Amniotic stem cell (primary cell): ENCODE results near the gene TKFC.

Source experiments
- DNase-seq: peaks from one replicate; lab custom pipeline; 2025; lab: John Stamatoyannopoulos, UW

The TKFC gene

GRCh38 chr11:61332797-61333549, at the start of gene TKFC, which contains the start of gene DDB1:
Gene TKFC, plus strand, starts transcription at chr11:61333228. Its CDS starts 1,501 bp downstream, at chr11:61334729.
Gene DDB1, minus strand, starts transcription at chr11:61333105. Its CDS starts 137 bp downstream, at chr11:61332968.
- peak; percentile 79 for DNase-seq

DNA sequence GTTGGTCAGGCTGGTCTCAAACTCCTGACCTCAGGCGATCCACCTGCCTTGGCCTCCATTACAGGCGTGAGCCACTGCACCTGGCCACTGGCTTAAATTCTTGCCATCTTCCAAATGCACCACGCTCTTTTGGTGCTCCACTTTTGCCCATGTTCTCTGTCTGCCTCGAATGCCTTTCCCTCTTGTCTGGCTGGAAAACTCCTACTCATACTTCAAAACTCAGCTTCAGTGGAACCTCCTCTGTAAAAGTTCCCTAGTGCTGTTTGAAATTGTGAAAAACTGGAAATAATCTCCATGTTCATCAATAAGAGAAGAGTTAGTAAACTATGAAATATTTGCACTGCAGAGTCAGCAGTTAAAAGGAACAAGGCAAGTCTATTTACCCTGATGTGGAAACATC, 49.4 kb upstream of the TKFC start:
- DNase-seq = no peak

DNA sequence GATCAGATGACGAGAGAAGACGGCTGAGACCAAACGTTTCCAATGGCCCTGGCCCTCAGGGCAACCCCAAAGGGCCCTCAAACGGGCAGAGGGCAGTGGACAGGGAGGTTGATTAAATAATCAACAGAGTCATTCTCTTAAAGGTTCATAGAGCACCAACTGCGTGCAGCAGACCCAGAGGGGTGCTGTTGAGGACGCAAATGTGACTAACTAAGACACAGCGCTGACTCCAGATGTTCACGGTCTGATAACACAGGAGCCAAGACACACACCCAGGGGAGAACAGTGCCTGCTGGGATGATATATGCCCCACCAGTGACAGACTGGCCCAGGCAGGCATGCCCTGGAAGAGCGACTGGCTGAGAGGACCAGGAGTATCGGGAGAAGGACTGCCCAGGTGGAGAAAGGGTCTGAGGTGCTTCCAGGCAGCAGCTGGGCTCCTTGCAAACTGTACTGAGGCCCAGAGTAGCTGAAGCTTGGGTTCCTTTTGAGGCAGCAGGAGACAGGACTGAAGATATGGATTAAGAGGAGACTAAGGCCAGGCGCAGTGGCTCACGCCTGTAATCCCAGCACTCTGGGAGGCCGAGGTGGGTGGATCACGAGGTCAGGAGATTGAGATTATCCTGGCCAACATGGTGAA, 45.6 kb upstream of the TKFC start:
- DNase-seq = no peak

DNA sequence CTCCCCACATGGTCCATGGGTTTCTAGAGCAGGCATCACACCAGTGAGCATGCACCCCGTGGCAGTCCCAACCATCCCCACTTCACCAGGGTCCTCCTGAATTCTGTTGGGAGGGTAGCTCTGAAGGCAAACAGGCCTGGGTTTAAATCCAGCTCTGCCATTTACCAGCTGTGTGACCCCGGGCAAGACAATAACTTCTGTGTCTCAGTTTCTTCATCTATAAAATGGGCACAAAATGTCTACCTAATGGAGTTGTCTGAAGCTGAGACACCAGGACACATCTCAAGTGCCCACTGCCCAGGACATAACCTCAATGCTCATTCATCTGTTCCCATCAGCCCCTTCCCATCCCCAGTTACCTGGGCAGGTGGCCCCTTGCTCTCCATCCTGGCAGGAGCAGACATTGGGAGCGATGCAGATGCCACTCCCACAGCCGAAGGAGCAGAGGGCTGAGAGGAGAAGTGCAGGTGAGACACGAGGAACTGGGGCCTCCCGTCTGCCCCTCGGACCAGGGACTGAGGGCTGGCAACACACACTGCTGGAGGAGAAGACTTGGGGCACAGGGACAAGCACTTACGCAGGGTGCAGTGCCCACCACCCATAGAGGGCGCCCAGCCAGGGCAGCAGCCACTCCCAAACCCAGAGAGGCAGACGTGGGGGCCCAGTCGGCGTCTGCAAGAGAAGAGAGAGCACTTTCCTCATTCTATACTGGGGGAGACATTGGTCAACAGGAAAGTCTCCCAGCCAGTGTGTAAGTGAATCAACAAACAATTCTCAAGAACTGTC, 41.9 kb upstream of the TKFC start:
- DNase-seq = no peak

GRCh38 chr11:61292356-61292755, 40.7 kb upstream of the TKFC start:
- no peak for DNase-seq

DNA sequence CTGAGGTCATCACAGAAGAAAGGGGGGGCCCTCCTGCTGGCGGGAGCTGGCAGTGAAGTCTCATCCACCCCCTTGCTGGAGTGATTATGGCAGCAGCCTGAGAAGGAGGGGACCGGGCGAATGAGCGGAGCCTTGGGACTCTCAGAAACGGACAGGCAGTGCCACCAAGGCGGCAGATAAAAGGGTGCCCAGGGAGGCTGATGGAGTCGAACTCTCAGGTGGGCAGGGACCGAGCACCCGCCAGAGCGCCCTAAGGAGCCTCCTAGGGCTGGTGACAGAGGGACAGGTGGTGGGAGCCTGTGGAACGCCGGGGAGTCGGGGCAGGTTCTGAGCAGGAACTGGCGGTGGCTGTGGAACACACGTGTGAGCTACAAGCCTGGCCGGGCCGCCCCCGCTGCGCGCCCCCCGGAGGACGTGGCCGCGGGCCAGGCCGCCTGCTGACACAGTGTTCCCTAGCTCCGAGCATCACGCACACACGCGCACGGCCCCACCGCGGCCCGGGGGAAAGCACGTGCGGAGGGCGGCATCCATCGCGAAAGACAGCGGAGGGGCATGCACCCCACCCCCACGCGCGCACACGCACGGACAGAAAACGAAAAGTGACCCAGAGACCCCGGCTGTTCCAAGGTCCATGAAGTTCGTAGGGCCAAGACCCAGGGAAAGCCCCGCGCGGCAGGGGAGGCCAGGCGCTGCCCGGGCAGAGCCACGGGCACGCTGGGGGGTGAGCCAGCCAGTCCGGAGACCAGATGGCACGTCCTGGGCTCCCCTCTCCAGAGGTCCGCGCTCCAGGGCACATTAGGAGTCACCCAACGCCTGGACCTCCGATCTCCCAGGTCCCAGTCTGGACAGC, 38.9 kb upstream of the TKFC start:
- no peak for DNase-seq

- DNase-seq = peak; percentile 22
These were observed 38.1 kb upstream of the TKFC start, which contains the start of gene VWCE for GRCh38 chr11:61294717-61295595. Gene VWCE, minus strand, starts transcription at chr11:61295316. Its CDS starts 279 bp downstream, at chr11:61295037.

DNA sequence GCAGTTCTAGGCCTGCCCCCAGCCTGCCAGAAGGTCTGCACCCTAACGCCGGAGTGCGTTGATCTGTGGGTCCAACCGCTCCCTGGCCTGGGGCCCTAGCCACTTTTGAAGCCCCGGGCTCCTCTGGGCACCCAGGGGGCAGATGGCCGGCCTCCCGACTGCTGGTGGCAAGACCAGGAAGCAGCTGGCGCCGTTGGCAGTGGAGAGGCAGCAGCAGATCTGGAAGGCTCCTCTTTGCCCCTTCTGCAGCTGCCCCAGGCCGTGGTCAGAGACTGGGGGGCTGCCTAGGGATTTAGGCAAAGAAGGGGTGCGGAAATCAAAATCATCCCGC, 37.5 kb upstream of the TKFC start:
- no peak for DNase-seq

- no peak for DNase-seq
These were observed 35.7 kb upstream of the TKFC start for GRCh38 chr11:61297341-61297740.

DNA sequence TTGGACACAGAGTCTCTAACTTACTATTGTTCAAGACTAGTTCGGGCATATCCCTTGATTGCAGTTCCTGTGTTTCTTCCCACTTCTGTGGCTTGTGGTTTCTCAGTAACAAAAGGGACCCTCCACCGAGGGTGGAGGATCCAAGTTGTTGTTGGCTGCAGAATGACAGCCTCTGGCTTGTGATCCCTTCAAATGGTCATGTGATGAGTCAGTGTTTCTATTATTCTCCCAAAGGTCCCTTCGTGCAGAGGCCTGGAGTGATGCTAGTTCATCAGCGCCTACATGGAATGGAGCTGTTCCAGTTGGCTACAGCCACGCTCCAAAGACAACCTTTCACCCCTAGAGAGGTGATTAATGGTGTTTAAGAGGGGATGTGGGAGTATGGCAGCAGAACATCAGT, 35.3 kb upstream of the TKFC start:
- peak; percentile 56 for DNase-seq

- DNase-seq = no peak
These were observed 34.3 kb upstream of the TKFC start for GRCh38 chr11:61298663-61299244.

- no peak for DNase-seq
These were observed 30.5 kb upstream of the TKFC start for GRCh38 chr11:61302550-61302949.

DNA sequence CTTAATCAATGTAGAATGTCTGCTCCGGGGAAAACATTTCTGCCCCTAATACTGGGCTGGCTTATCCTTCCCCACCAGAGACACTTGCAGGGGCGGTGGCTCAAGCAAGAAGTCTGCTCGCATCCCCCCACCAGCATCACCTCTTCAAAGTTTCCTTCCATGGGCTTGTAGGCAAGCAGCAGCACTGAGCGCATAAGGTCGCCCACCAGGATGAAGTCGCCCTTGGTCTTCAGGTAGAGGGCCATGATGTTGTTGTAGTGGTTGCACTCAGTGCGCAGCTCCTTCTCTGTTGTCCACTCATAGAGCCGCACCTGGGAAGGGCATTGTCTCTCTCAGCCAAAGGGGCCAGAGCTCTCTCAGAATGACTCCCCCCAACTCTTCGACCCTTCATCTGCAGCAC, 29.3 kb upstream of the TKFC start:
- DNase-seq = no peak

GRCh38 chr11:61305417-61305816, 27.6 kb upstream of the TKFC start:
- no peak for DNase-seq

DNA sequence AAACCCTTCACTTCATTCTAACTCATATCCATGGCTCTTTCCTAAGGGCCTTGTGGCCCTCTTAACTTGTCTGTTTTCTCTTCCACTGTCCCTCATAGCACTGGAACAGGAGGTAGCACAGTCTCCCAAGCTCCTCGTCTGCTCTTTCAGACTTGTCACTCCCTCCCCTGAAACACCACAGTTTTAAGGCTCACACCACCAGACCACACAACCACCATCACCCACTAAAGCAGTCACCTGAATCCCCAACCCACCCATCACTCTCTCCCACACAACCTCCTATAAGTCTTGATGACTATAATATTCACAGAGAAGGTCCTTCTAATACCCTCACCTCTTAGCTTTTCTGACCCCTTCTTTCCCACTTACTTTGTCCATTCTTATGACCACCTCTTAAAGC, 26.8 kb upstream of the TKFC start:
- DNase-seq = no peak

DNA sequence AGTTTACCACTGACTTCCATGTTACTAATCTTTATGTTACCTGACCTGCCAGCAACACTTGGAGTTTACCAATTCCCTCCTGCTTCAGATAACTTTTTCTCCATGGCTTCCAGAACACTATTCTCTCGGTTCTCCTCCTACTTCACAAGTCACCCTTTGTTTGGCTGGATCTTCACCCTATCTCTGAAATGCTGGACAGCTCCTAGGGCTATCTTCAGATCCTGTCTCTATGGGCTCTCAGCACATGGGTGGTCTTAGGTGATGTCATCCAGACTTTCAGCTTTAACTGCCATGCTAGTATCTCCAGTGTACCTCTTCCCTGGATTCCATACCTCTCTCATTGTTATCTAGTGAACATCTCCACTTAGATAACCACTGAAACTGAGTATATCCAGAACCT, 25.7 kb upstream of the TKFC start:
- no peak for DNase-seq

DNA sequence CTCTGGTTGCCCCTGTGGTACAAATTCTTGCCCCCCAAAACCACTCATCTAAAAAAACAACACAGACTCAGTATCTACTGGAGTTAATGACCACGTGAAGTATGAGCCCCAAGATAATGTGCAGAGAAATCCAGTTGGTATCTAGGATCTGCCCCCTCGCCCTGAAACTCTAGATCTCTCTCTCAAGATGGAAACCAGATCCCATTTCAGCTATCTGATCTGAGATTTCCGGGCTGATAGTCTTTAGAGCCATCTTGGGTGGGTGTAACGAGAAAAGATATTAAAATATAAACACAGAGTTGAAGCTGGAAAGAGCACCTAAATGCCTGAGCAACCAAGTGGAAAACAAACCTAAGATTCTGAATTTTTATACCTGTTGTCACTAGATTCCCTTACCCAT, 23.9 kb upstream of the TKFC start:
- no peak for DNase-seq

- DNase-seq = no peak
These were observed 23.3 kb upstream of the TKFC start for GRCh38 chr11:61309739-61310138.

DNA sequence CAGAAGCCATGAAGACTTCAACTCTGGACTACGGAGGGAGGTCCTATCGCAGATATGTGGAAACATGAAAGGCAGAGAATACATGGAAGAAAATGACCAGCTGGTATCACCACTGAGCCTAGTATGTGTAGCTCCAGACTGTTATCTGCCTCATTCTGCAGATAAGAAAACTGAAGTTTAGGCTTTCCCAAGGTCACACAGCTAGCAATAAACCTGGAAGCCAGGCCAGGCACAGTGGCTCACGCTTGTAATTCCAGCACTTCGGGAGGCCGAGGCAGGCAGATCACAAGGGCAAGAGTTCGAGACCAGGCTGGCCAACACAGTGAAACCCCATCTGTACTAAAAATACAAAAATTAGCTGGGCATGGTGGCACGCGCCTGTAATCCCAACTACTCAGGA, 22.3 kb upstream of the TKFC start:
- no peak for DNase-seq

- no peak for DNase-seq
These were observed 17.8 kb upstream of the TKFC start for GRCh38 chr11:61315260-61315659.
